ENCODE data around the gene KCNQ4. TPM values are rescaled to one million over a fixed set of nuclear protein-coding genes. Genes with fewer than 3 reads are reported as not detected.

Gene KCNQ4
- total RNA-seq, 1 experiment from 2014 or later: 0.81 TPM

DNA sequence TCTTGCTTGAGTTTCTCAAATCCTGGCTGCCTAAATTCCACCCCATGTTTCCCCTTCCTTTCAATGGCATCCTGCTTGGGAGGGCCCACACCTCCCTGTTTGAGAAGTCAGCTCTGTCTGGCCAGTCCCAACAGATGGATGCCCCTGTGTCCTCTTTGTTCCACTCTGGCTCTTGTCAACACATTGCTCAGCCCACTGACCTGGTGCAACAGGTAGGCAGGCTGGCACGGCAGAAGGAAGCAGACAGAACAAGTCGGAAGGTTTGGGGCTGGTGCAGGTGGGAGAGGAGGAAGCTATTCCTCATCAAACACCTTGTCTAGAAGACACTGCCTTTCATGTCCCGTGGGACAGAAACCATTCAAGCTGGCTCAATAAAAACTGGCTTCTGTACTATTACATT, 22.7 kb downstream of the KCNQ4 start:
- Histone ChIP-seq H3K4me1 (replicated peaks; ENCODE audit: insufficient read depth) (peaks cover 9% of the 10 kb centered on the region), H3K9me3 (ENCODE audit: insufficient read depth, low read depth) (no peaks in the 10 kb centered on the region), H3K27me3 (ENCODE audit: insufficient read depth, low read depth) (peaks cover 2% of the 10 kb centered on the region; the same call in 1 of the 2 replicates), H3K4me3 (no peak overlapping the region), H4K20me1 (ENCODE audit: insufficient read depth) (no peaks in the 10 kb centered on the region), H3K27ac (no peak overlapping the region), H3F3A (ENCODE audit: insufficient read depth, low read depth) (peaks cover 23% of the 10 kb centered on the region; the same call in 1 of the 2 replicates), H3K36me3 (ENCODE audit: low read depth) (no peaks in the 10 kb centered on the region), H3K79me2 (ENCODE audit: low read depth) (no peaks in the 10 kb centered on the region), H3K4me2 (no peak overlapping the region), H2AFZ (no peak overlapping the region), H3K9me2 (ENCODE audit: insufficient read depth) (no peaks in the 10 kb centered on the region)
- POLR2A ChIA-PET (ENCODE audit: unreplicated experiment): interaction anchor here (0.5 kb wide), 1 partner anchor 183 kb away, joined by 3 read pairs; no protein-coding TSS in a partner anchor
- TF ChIP-seq EZH2 (IDR thresholded peaks at IDR 0.05; ENCODE audit: low read depth): no peak
- TF ChIP-seq, protein P1, sequence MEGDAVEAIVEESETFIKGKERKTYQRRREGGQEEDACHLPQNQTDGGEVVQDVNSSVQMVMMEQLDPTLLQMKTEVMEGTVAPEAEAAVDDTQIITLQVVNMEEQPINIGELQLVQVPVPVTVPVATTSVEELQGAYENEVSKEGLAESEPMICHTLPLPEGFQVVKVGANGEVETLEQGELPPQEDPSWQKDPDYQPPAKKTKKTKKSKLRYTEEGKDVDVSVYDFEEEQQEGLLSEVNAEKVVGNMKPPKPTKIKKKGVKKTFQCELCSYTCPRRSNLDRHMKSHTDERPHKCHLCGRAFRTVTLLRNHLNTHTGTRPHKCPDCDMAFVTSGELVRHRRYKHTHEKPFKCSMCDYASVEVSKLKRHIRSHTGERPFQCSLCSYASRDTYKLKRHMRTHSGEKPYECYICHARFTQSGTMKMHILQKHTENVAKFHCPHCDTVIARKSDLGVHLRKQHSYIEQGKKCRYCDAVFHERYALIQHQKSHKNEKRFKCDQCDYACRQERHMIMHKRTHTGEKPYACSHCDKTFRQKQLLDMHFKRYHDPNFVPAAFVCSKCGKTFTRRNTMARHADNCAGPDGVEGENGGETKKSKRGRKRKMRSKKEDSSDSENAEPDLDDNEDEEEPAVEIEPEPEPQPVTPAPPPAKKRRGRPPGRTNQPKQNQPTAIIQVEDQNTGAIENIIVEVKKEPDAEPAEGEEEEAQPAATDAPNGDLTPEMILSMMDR (conservative IDR thresholded peaks at IDR 0.05): no peak
- no TSS peak for BruUV-seq (replicated peaks)
- CTCF ChIA-PET: no interaction called here
- intact Hi-C loops (cut with micrococcal nuclease; ENCODE audit: unreplicated experiment): no loop called here
- no peak for DNase-seq

DNA sequence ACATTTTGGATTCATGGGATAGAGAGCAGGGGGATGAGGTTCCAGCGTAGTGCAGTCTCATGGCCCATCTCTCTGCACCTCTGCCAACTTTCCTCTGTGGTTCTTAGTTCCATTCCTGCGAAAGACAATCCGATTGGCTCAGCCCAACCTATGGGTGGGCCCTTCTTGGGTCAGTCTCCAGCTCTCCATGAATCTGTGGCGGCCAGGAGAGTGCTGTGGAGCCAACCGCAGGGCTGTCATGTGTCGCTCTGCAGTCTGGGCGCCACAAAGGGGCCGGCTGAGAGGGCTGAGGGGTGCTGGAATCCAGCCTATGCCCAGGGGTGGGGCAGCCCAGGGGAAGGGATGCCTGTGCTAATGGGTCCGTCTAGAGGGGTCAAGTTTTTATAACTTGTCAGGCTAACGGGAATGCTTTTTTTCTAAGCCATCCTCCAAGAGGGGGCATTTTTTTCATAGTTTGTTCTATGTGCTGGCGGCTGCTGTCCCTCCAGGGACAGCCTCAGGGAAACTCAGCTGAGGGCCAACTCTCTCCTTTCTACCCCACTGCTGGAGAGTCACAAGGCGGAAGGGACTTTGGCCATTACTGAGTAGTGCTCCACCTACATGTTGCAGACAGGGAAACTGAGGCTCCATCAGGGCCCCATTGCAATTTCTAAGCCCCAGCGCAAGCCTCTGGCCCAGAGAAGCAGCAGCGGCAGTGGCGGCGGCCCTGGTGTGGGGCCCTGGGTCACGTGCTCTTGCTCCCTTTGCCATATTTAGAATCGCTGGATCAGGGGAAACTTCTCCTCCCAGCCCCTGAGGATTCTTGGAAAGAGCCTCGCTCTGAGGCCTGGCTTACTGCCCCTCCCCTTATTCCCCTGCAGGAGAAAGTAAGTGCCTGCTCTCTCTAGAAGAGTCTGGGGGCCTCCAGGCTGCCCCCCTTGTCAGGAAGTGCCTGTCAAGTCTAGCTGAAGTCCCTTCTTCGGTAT, 23.4 kb downstream of the KCNQ4 start:
- no peak for TF ChIP-seq EZH2 (IDR thresholded peaks at IDR 0.05; ENCODE audit: low read depth)
- TF ChIP-seq, protein P1 (conservative IDR thresholded peaks at IDR 0.05): no peak
- Histone ChIP-seq H3K27ac (no peak overlapping the region), H3K9me2 (ENCODE audit: insufficient read depth) (no peaks in the 10 kb centered on the region), H3F3A (ENCODE audit: insufficient read depth, low read depth) (peaks cover 15% of the 10 kb centered on the region; the same call in 1 of the 2 replicates), H3K4me1 (replicated peaks; ENCODE audit: insufficient read depth) (peaks cover 1% of the 10 kb centered on the region; the same call in 1 of the 2 replicates), H3K4me3 (no peak overlapping the region), H3K4me2 (no peak overlapping the region), H4K20me1 (ENCODE audit: insufficient read depth) (no peaks in the 10 kb centered on the region), H3K36me3 (ENCODE audit: low read depth) (no peaks in the 10 kb centered on the region), H2AFZ (no peak overlapping the region), H3K9me3 (ENCODE audit: insufficient read depth, low read depth) (no peaks in the 10 kb centered on the region), H3K27me3 (ENCODE audit: insufficient read depth, low read depth) (peaks cover 5% of the 10 kb centered on the region; the same call in 1 of the 2 replicates), H3K79me2 (ENCODE audit: low read depth) (no peaks in the 10 kb centered on the region)
- POLR2A ChIA-PET (ENCODE audit: unreplicated experiment): interaction anchor here (0.6 kb wide), 1 partner anchor 298 kb away, joined by 4 read pairs; no protein-coding TSS in a partner anchor
- DNase-seq: no peak
- CTCF ChIA-PET: no interaction called here
- no TSS peak for BruUV-seq (replicated peaks)
- intact Hi-C loops (cut with micrococcal nuclease; ENCODE audit: unreplicated experiment): no loop called here

DNA sequence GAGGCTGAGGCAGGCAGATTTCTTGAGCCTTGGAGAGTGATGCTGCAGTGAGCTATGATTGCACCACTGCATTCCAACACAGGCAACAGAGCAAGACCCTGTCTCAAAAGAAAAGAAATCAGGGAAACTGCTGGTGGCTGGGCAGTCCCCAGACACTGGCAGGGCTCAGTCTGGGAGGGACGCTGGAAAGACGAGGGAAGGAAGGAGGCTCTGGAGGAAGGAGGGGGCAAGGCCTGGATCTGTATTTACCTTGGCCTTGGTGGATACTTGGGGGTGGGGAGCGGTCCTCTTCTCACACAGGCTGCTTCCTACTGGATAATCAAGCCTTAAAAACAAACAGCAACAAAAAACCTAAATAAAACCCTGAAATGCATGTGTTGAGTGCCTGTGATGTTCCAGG, 24.4 kb downstream of the KCNQ4 start:
- Histone ChIP-seq H2AFZ (no peak overlapping the region), H3K9me2 (ENCODE audit: insufficient read depth) (no peaks in the 10 kb centered on the region), H3F3A (ENCODE audit: insufficient read depth, low read depth) (peaks cover 8% of the 10 kb centered on the region; the same call in 1 of the 2 replicates), H3K9me3 (ENCODE audit: insufficient read depth, low read depth) (no peaks in the 10 kb centered on the region), H3K79me2 (ENCODE audit: low read depth) (no peaks in the 10 kb centered on the region), H3K4me1 (replicated peaks; ENCODE audit: insufficient read depth) (no peaks in the 10 kb centered on the region), H3K4me2 (no peak overlapping the region), H3K27me3 (ENCODE audit: insufficient read depth, low read depth) (peaks cover 5% of the 10 kb centered on the region; the same call in 1 of the 2 replicates), H4K20me1 (ENCODE audit: insufficient read depth) (no peaks in the 10 kb centered on the region), H3K4me3 (no peak overlapping the region), H3K27ac (no peak overlapping the region), H3K36me3 (ENCODE audit: low read depth) (no peaks in the 10 kb centered on the region)
- ChIA-PET POLR2A (ENCODE audit: unreplicated experiment) (interaction anchor here (0.6 kb wide), 1 partner anchor 297 kb away, joined by 4 read pairs; no protein-coding TSS in a partner anchor), CTCF (no interaction called here)
- intact Hi-C loops (cut with micrococcal nuclease; ENCODE audit: unreplicated experiment): no loop called here
- BruUV-seq (replicated peaks): no TSS peak
- DNase-seq: no peak
- no peak for TF ChIP-seq EZH2 (IDR thresholded peaks at IDR 0.05; ENCODE audit: low read depth)
- TF ChIP-seq, protein P1 (conservative IDR thresholded peaks at IDR 0.05): no peak

All from PC-9 (cell line).